Measurements from ENCODE around the gene BOD1L1.

Gene BOD1L1

GRCh38 chr4:13627606-13628311 lies at the start of gene BOD1L1:
TSS of gene BOD1L1 (minus strand) at chr4:13627725. CDS start at chr4:13627587, 138 bp downstream.
- DNase-seq = peak; percentile 59

GRCh38 chr4:13674971-13675370 lies 47.4 kb upstream of the BOD1L1 start:
- no peak for DNase-seq

GRCh38 chr4:13673167-13673566 lies 45.6 kb upstream of the BOD1L1 start:
- DNase-seq = no peak

- DNase-seq = no peak
These were observed 43.1 kb upstream of the BOD1L1 start for GRCh38 chr4:13670456-13671160.

- DNase-seq = no peak
These were observed 38.5 kb upstream of the BOD1L1 start for GRCh38 chr4:13665701-13666660.

- no peak for DNase-seq
These were observed 32.0 kb upstream of the BOD1L1 start for GRCh38 chr4:13659341-13660070.

GRCh38 chr4:13656569-13657405 lies 29.3 kb upstream of the BOD1L1 start:
- DNase-seq = no peak

- peak; percentile 8 for DNase-seq
These were observed 26.8 kb upstream of the BOD1L1 start for GRCh38 chr4:13654162-13654797.

- no peak for DNase-seq
These were observed 26.2 kb upstream of the BOD1L1 start for GRCh38 chr4:13653766-13654161.

- DNase-seq = no peak
These were observed 19.5 kb upstream of the BOD1L1 start for GRCh38 chr4:13647031-13647430.

GRCh38 chr4:13645075-13645474 lies 17.6 kb upstream of the BOD1L1 start:
- DNase-seq = no peak

- DNase-seq = no peak
These were observed 14.8 kb upstream of the BOD1L1 start for GRCh38 chr4:13642170-13642950.

GRCh38 chr4:13641084-13641483 lies 13.6 kb upstream of the BOD1L1 start:
- DNase-seq = no peak

GRCh38 chr4:13640149-13640940 lies 12.8 kb upstream of the BOD1L1 start:
- DNase-seq = peak; percentile 12

- no peak for DNase-seq
These were observed 7.8 kb upstream of the BOD1L1 start for GRCh38 chr4:13635286-13635799.

GRCh38 chr4:13633671-13634070 lies 6.1 kb upstream of the BOD1L1 start:
- no peak for DNase-seq

GRCh38 chr4:13627178-13627605 lies 333 bp downstream of the BOD1L1 start:
- no peak for DNase-seq

GRCh38 chr4:13626492-13627177 lies 890 bp downstream of the BOD1L1 start:
- no peak for DNase-seq

Data from SHP77 treated with DMSO at 0.1 percent for 48 hours (cell line).